ENCODE data around the gene SAMSN1.

SAMSN1 gene

DNA sequence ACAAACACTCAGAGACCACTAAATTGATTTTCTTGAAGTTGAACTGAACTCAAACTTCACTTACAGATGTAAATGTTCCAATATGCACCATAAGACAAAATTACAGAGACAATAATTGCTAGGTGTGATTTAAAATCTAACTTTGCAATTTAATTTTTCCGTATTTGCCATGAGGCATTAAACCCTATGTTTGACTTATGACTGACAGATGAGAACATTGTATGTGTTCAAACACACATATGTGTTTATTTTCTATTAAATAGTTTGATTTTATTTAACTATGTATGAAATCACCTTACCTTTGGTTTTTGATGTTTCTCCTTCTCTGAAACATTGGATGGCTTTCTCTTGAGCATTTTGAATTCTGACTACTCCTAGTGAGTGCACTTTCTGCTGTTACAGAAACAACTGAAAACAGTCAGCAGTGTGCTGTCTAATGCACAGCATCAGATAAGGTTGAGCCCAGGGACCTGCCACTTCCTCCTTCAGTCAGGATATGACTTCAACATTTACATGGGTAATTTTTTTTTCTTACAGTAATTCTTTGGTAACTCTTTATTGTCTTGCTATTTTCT lies at the start of gene SAMSN1:
Gene SAMSN1, minus strand, starts transcription at position 410 of the 575 bp plus-strand sequence. Its CDS starts 54 bp downstream, at position 356.
- no peak for DNase-seq (ENCODE audit: low spot score)

DNA sequence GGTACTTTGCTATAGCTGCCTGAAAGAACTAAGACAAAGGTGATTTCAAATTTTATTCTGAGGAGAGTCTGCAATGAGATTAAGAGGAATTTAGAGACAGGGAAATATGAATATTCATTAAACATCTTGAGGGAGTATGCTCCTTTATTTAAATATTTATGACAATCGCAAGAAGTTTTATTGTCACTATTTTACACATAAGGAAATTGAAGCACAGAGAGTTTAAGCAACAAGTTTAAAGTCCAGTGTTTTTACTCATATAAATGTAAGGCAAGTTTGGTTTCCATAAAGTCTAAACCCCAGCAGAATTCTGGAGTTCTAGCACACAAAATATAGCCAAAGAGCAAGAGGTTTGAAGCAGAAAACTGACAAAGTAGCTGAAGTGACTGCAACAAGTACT lies 49.3 kb upstream of the SAMSN1 start:
- DNase-seq (ENCODE audit: low spot score) = no peak

DNA sequence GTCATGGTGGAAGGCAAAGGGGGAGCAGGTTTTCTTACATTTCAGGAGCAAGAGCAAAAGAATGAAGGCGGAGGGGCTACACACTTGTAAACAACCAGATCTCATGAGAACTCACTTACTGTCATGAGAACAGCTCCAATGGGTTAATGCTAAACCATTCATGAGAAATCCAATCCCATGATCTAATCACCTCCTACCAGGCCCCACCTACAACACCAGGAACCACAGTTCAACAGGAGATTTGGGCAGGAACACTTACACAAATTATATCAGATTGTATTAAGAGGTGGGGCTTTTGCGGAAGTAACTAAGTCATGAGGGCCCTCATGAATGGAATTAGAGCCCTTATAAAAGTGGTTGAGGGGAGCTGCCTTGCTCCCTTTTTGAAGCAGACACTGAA lies 48.9 kb upstream of the SAMSN1 start:
- DNase-seq (ENCODE audit: low spot score) = no peak

DNA sequence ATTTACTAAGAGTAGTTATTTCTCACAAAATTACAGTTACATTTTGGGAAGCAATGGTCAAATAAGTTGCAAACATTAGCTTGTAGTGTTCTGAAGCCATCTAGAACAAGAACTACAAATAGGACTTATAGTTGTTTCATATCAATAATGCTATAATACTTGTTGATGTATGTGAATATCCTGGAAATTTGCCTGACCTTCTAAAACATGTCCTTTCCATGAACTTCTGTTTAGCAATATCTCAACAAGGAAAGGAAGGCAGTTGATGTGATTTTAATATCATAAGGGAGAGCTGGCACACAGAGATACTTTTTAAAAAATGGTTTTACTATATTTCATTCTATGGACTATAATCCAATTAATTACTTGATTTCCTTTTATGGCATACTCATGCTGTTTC lies 47.1 kb upstream of the SAMSN1 start:
- no peak for DNase-seq (ENCODE audit: low spot score)

DNA sequence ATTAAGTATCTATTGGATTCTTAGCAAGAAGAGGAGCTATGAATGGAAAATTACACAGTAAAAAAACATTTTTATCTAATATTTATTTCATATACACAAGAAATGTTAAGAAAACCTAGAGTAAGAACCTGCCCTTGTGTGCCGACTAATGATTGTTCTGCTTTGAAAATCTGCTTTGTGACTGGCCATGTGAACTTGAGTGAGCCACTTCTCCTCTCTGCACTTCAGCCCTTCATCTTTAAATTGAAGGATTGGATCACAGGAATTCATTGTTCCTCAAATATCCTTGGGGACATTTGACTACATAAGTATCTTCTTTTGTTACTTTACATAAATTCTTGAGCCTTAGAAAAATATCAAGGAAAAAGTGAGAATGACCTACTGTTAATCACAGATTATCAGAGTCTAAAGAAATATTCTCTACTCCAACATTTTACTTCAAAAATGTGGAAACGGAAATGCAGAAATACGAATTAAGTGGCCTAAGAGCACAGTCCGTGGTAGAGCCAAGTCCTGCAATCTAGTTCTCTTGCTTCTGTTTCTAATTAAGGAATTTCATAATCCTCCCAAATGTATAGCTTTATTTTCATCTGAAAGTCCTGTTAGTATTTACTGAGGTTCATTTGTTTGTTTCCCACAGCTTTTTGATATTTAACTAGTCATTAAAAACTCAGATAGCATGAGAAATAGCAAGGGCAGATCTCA lies 46.3 kb upstream of the SAMSN1 start:
- no peak for DNase-seq (ENCODE audit: low spot score)

DNA sequence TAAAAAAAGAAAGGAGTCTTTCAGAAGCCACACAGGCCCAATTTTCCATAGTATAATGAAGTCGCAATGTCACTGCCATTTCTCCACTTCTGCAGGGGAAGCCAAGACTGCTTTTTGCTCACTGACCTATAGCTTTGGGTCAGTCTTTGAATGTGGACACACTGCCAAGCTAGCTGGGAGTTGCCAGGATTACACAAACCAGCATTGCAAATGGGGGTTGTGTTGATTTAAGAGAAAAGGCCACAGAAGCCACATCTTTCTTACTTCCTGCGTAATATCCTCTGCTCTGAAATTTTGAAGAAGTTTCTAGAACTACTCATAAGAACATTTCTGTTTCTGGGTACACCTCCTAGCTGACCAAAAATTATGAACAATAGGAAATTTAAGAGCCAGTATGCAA lies 45.8 kb upstream of the SAMSN1 start:
- DNase-seq (ENCODE audit: low spot score) = no peak

DNA sequence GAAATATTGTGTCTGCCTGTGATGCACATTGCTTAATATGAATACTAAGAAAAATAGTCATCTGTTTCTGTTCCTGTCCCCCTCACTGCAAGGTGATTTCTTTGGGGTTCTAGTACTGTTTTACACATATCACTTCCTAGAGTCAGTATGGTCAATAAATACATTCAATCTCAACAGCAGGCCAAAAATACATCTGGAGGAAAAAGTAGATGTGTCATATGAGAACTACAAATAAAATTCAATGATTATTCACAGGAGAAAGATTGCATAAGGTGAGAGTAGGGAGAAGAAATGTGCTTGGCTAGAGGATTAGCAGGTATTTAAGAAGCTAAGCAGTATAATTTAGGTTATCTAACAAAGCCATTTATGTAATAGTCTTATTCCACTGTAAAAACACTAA lies 45.3 kb upstream of the SAMSN1 start:
- DNase-seq (ENCODE audit: low spot score) = no peak

DNA sequence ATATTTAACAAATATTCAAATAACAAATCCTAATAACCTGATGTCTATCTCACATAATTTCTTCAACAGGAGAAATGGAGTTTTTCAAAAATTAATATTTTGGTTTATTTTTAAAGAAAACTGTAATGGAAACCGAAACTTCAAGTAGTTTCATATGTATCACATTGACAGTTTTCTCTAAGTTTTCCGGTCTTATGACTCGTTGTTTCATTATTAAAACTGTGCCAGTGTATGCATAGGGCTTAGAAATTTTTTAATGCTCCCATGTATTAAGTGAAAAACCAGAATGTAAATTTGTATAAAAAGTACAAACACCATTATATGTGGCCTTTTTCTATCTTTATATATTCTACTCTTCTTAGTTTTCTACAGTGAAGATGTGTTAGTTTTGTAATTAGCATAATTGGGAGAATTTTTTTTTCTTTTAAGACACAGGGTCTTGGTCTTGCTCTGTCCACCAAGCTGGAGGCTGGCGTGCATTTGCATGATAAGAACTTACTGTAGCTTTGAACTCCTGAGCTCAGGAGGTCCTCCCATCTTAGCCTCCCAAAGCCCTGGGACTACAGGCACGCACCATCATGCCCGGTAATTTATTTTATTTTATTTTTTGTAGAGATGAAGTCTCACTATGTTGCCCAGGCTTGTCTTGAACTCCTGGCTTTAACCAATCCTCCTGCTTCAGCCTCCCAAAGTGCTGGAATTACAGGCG lies 43.9 kb upstream of the SAMSN1 start:
- no peak for DNase-seq (ENCODE audit: low spot score)

DNA sequence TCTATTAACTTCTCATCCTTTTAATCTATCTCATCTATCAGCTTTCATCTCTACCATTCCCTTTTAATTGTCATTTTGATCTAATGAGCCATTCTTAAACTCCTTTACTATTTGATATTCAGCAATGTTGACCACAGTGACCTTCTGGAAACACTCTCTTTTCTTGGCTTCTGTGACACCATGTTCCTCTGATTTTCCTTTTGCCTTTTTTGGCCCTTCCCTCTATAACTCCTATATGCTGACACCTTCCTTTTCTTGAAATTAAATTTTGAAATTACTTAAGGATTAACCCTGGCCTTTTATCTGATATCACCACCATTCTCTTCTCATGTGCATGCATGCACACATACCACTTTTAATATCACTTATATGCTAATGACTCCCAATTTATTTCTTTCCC lies 41.2 kb upstream of the SAMSN1 start:
- DNase-seq (ENCODE audit: low spot score) = no peak

DNA sequence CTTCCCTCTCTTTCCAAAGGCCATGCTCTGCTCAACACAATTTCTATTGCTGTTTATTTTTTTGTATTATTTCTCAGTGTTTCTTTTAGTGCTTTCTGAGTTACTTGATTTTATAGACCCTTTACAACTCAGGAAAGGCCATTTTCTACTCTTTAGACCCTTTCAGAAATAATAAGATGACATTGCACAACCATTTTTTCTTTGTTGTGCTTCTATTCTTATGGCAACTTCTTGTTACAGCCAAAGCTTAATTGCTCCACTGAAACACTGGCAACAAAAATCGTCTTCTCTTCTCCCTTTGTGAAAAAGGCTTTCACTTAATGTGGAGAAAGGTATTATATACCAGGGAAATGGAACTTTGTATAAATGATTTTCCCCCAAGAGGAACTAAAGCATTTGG lies 39.0 kb upstream of the SAMSN1 start:
- DNase-seq (ENCODE audit: low spot score) = no peak

DNA sequence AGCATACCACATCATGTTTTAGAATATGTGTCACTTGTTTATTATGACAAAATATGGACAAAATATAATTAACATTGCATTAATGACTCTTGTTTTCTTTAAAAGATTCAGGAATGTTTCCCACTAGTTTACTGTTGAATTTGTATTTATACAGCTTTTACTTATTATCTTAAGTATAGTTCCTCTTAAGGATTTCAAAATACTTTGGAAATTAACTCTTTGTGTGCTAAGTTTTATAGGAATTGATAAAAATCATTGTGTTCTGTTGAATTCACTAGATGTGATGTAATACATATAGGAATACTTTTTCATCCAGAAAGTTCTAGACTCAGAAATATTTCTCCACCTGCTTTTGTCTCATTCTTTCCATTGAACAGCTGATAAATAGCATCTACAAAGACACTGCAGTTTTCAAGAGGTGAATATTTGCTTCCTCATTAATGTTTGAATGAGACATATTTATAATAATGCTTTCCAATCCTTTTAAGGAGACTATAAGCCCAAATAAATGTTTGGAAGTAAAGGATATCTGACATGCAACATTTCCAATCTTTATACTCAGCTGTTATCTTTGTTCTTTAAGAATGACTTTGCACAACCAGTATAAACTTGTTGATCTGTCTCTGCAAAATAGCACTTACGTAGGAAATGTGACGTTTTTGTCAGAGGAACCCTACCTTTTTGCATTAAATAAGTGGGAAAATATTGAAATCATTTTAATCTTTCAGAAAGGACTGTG lies 38.4 kb upstream of the SAMSN1 start:
- no peak for DNase-seq (ENCODE audit: low spot score)

DNA sequence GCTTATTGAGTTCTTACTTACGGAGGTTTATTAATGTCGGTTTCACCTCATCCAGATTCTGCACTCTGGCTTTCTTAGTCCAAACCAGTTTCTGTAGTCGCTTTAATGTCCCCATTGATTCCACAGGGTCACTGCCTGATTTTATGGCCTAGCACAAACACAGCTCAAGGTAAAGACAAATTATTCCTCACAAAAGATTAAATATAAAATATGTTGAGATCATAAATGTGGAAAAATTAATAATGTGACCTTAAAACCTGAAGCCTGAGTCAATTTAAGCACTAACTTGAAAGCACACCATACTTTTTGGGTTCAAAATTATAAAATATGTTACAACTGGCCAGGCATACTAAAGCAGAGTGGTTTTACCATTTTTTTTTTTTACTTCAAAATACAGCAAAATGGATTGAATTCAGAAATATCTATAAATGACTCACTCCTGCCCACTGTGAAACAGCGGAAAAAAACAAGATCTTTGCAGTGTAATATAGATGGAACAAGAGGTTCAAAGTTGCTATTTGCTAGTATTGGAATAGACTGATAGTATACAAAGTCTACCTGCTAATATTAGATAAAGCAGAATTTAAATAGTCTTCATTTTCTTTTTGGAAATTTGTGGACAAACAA lies 37.6 kb upstream of the SAMSN1 start:
- no peak for DNase-seq (ENCODE audit: low spot score)

DNA sequence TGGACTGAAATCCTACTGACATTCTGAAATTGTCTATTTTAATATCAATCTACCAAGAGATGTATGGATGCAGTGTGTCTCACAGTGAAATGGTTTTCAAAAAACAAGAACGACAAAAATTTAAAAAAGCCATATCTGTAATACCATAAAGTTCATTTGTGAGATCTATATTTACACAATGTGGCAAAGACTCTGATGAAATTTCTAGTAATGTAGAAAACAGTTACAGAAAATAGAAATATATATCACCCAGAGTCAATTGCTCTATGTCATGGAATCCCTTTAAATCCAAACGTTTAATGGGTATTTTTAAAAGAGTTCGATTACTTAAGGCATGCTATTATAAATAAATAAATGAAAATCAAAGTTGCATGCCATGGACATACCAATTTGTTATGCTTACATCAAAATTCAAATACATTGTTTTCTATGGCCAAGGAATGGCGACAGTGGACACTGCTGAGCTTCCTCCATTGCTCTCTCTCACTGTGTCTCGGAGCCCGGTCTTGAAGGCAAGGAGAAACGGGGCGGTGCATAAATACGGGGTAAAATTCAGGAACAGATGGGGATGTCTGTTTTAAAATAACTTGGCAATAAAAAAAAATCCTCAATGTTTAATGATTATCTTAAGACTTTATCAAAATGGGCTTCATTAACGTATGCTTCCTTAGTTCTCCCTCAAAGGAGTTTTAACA lies 37.0 kb upstream of the SAMSN1 start:
- DNase-seq (ENCODE audit: low spot score) = no peak

DNA sequence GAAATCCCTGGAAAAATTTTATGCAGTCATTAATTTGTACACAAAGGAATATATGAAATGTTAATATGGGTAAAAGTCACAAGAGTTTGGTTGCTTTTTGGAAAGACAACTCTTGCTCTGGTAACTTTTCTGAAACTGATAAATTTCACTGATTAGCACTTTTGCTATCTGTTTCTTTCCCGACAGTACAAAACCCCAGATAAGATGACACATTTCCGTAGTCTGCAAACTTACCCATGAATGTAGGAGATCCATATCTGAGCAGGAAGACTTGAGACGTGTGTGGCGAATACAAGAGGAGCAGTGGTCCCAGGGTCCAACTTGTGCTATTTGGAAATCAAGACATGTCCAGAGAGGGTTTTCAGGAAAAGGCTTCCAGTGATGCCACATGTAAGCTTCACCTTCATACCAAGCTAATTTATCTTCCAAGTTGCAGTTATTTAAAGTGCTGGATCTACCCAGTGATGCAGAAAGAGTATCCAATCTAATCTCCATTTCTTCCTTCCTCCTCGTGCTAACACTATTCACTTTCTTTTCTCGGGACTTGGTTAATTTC lies 35.9 kb upstream of the SAMSN1 start:
- no peak for DNase-seq (ENCODE audit: low spot score)

DNA sequence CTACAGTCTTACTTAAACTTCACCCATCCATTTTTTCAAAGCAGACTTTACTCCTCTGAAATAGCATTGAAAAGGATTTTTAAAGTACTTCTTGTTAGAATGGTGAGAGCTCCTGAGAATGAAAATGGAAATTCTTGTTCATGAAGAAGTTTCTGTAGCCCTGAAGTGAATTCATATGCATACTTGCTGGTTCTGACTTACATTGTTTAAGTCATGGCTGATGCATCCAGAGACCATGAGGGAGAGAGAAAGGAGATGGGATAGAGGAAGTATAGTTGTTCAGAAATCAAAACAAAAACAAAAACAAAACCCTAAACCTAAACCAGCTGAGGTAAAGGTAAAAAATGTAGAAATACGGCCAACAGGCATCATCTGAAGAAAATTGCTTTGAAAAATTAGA lies 27.1 kb upstream of the SAMSN1 start:
- DNase-seq (ENCODE audit: low spot score) = no peak

DNA sequence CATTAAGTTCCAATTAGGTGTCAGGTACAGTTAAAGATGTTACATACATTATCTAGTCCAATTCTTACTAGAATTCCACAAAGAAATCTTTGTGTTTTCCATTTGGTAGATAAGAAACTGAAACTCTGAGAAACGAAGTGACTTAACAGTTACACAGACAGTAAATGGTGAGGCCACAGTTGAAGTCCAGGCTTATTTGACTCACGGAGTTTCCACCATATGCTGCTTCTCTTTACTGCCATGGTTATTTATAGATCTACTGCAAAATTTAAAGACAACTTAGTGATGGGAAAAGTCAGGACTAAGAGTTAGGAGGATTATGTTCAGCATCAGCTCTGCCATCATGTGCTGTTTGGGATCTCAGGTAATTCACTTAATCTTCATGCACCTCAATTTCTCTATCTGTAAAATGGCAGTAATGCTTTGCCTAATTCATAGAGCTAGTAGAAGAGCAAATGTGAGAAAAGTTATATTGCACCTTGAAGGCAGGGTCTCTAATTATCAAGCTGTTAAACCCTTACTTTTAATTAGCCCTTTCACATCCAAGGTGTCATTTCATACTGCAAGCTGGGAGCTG lies 26.2 kb upstream of the SAMSN1 start:
- no peak for DNase-seq (ENCODE audit: low spot score)

DNA sequence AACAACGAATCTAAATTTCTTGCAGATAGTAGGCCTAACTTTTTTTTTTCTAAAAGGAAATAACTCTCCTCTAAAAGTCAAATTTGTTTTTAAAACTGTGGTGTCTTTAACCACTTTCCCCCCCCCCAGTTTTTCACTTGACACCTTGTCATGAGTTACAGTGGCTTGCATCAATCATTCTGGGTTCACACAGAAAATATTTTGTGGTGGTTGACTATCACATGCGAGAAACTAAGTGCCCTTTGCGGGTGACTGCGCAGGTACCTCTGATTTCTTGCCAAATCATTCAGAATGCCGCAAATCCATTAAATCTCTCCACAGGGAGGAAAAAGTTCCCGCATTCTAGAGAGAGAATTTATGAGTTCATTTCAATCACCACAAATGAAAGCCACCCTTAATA lies 23.8 kb upstream of the SAMSN1 start:
- DNase-seq (ENCODE audit: low spot score) = no peak

DNA sequence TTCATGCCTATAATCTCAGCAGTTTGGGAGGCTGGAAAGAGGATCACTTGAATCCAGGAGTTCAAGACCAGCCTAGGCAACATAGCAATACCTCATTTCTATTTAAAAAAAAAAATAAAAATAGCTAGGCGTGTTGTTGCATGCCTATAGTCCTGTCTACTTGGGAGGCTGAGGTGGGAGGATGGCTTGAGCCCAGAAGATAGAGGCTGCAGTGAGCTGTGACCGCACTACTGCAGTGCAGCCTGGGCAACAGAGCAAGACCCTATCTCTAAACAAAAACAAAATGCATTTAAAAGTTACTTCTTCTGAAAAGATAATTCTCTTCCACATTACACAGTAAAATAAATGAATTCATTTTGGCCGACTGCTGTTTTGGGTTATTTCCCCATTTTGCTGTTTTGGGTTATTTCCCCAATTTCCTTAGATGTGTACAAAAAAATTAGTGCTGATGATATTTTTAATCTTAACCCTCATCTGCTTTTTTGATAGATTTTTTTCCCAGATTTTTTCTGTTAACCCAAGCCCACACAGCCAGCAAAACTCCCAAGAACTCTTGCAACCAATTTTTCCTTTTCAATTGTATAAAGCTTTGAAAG lies 23.0 kb upstream of the SAMSN1 start:
- no peak for DNase-seq (ENCODE audit: low spot score)

DNA sequence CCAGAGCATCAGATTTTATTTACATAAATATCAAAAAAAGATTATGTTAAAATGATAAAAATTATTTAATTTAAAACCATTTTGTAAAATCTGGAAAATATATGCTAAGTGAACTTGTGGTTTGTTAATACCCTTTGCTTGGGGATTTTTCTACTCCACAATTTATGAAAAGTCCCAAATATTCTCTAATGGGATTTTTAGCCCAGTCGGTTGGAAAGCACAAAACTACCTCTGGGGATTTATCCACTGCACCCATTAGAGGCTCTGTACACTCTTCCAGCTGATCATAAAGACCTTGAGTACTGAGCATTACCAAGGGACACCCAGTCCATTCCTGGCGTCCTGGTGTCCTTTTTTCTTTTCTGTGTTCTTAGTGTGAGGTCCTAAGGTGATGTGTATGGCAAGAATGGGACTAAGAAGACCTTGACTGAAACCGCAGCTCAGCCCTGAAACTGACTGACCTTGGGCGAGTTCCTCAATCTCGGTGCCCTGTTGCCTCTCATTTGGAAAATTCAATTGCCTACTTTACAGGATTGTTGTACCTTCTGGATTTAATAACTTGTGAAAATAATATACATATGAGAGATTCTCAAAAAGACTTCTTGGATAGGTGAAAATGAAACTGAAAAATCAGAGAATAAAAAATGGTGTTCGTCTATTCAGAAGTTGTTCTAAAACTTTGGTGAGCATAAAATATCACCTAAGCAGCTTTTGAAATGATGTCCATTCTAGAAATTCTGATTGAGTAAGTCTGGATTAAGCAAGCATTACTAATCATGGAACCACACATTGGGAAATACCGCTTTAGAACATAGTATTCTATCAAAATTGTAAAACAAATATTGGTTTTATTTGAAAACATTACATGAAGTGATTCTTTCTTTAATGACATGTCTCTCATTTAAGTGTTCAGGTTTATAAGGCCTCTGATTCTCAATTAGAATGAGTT lies 21.5 kb upstream of the SAMSN1 start:
- DNase-seq (ENCODE audit: low spot score) = no peak

Data from putamen (tissue), 1 donor.